GM19463 (cell line): ENCODE data around the gene PLCL1.
A peak's percentile ranks its signal among the peaks of the same experiment; 100 is the strongest.
"Not testable (repeated sequence)": the region's sequence is repeated elsewhere in the genome, so short reads cannot be mapped to it uniquely, and the experiment has no call there.

Source experiments
- ATAC-seq: cut with Tn5 transposase; IDR thresholded peaks from one replicate; pipeline ENCODE4 v1.9.1; 2021; ENCODE audit warnings: mild to moderate bottlenecking, moderate library complexity; ENCODE audit not compliant: unreplicated experiment

Gene PLCL1

GRCh38 chr2:197993363-197993762, 189.0 kb downstream of the PLCL1 start:
- ATAC-seq, result no peak

- ATAC-seq, result no peak
Measured at GRCh38 chr2:197993830-197994229, 189.4 kb downstream of the PLCL1 start.

DNA sequence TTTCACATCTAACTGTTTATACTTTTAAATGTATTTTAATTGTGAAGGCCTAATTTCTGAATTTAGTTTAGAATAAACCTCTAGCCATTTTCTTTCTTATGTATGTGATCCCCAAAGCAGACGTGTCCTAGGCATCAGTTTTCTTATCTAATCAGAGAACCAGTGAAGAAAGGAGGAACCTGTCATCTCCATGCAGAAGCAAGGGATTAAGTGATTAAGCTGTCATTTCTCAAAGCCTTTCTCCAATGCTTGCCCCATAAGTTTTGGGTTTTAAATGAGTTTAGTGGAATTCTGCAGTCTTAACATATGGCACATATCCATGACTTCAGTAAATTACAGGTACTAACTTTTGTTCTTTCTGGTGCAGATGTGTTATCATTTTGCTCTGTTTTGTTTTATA, 190.4 kb downstream of the PLCL1 start:
- ATAC-seq, result no peak

DNA sequence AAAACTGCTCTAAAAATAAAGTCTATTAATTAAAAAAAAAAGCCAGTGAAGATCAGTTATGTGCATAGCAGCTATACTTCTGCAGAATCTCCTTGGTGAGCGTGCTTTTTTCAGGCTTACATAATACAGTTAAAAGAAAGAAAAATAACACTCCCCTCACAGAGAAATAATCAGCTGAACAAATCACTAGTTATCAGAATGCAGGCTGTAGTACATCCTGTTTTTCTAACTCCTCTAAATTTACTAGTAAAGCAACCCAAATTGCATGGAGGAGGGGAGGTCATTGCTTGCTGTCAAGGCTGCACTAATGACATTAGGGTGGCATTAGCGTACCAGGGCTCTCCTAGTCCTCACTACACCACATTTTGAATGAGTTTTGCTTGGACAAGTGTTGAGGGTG, 192.2 kb downstream of the PLCL1 start:
- ATAC-seq, result no peak

DNA sequence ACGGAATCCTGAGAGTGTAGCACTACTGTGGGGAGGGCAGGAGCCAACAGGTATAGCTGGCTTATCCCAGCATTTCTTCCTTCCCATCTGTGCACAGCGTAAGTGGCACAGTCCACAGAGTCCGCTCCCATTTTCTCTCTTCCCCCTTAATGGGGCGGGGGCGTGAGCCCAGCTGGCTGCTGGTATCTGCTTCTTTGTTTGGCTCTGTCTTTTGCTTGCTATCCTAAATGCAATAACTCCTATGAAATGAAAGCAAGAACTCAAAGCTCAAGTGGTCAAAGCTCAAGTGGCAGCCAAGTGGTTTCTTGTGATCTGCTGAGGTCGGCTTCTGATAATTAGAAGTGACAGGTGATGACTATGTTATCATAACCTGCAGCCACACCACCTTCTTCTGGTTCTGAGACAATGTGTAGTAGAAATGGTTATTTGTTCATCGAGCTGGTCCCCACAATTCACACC, 192.7 kb downstream of the PLCL1 start:
- no peak for ATAC-seq

DNA sequence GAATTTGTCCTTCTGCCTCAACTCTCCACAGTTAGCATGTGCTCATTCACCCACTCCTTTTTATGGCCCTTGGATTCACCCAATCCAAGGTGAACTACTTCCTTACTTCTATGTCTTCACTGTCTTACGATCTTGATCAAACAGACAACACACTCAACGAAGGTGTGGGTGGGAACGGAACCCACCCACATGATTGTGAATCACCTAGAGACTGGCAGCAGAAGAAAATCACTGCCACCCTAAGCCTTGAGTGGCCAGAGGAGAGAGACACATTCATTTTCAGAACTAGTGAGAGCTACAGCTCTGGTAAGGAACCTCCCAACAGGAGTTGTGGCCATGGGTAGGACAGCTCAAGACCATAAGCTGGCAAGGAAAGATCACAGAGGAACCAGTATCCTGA, 194.3 kb downstream of the PLCL1 start:
- ATAC-seq, result no peak

GRCh38 chr2:198000417-198000816, 196.0 kb downstream of the PLCL1 start:
- ATAC-seq, result no peak

DNA sequence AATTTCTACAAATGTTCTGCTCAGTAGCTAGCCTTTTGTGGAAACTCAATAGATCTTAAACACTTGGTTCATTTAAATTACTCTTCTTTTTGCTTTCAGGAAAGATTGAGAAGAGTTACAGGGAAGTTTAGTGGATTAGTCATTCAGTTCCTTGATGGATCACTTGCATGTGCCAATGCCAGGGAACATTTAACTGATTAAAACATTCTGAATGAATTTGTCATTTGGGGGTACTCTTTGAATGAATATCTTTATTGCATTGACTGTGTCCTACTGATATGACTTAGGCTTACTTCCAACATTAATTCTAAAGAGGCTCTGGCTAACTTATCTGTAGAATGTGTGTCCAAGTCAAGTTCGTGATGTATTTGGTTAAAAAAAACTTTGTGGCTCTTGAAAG, 199.8 kb downstream of the PLCL1 start:
- no peak for ATAC-seq

- ATAC-seq, result peak; percentile 88
Measured at GRCh38 chr2:198004921-198005829, 200.8 kb downstream of the PLCL1 start.

GRCh38 chr2:198006733-198007132, 202.3 kb downstream of the PLCL1 start:
- no peak for ATAC-seq

GRCh38 chr2:198008230-198008629, 203.8 kb downstream of the PLCL1 start:
- ATAC-seq, result no peak

GRCh38 chr2:198012025-198012424, 207.6 kb downstream of the PLCL1 start:
- no peak for ATAC-seq

DNA sequence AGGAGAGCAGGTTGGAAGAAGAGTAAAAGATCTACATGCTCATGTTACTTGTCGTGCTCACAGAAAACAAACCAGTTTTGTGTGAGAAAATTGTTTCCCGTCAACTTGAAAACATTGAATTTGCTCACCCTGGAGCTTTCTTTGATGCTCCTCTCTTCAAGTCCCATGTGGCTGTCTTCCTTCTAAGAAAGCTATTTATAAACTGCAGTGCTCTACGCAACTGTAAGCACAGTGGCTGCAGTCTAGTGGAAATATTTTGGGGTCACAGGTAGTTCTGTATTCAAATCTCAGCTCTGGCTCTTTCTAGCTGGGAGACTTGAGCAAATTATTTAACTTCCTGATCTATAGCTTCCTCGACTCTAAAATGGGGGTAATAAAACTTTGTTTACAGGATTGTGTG, 211.8 kb downstream of the PLCL1 start:
- ATAC-seq, result no peak

GRCh38 chr2:198017068-198017467, 212.7 kb downstream of the PLCL1 start:
- ATAC-seq, result no peak

- no peak for ATAC-seq
Measured at GRCh38 chr2:198028955-198029354, 224.6 kb downstream of the PLCL1 start.

DNA sequence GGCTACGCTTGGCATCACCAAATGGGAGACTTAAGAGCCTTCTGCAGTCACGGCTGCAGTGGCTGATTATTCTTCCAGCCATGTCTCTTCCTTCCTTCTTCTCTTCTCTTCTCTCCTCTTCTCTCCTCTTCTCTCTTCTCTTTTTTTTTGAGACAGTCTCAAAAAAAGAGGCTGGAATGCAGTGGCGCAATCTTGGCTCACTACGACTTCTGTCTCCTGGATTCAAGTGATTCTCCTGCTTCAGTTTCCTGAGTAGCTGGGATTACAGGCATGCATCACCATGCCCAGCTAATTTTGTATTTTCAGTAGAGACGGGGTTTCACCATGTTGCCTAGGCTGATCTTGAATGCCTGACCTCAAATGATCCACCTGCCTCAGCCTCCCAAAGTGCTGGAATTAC, 225.2 kb downstream of the PLCL1 start:
- not testable (repeated sequence) for ATAC-seq

GRCh38 chr2:198033626-198034025, 229.2 kb downstream of the PLCL1 start:
- ATAC-seq, result no peak

- peak; percentile 80 for ATAC-seq
Measured at GRCh38 chr2:198036029-198036879, 231.9 kb downstream of the PLCL1 start.

DNA sequence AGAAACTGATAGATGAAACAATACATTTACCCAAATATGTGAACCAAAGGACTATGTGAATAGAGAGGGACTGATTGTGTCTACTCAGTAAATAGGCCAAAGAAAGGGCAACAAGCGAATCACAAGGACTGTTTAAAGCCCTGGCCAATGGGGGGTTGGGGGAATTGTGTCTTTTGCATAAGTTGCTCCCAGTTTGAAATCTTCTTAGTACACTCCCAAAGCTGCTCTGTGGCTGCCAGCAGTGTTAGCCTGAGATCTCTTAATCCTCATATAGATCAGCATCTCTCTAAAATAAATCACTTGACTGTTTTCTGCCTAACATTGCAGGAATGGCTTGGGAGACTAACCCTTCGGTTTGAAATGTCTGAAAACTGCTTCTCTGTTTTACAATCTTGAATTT, 236.4 kb downstream of the PLCL1 start:
- ATAC-seq, result no peak

- ATAC-seq, result peak; percentile 70
Measured at GRCh38 chr2:198042189-198042588, 237.8 kb downstream of the PLCL1 start.

- no peak for ATAC-seq
Measured at GRCh38 chr2:198044777-198045176, 240.4 kb downstream of the PLCL1 start.

- ATAC-seq, result no peak
Measured at GRCh38 chr2:198045227-198045626, 240.8 kb downstream of the PLCL1 start.
